ENCODE results near the gene UBN1.

GRCh38 chr16:4855371-4855770 lies 8.1 kb downstream of the UBN1 start:
- TF ChIP-seq CSDC2 (CRISPR knock-in tag; IDR thresholded peaks at IDR 0.05) (no peak), POU6F1 (CRISPR knock-in tag; IDR thresholded peaks at IDR 0.05; ENCODE audit: borderline replicate concordance, low read depth) (no peak), CSRNP3 (CRISPR knock-in tag; IDR thresholded peaks at IDR 0.05) (no peak), TCF4 (CRISPR knock-in tag; IDR thresholded peaks at IDR 0.05; ENCODE audit: borderline replicate concordance) (no peak), CREB5 (CRISPR knock-in tag; IDR thresholded peaks at IDR 0.05; ENCODE audit: low read depth) (no peak), GLIS3 (CRISPR knock-in tag; IDR thresholded peaks at IDR 0.05) (no peak), ZFP30 (CRISPR knock-in tag; IDR thresholded peaks at IDR 0.05) (no peak), TOX (CRISPR knock-in tag; IDR thresholded peaks at IDR 0.05; ENCODE audit: borderline replicate concordance) (no peak)
